Prostate gland (tissue), 2 donors: ENCODE measurements around the gene PTPN2.

Experiments
- POLR2A ChIP-seq: fragments of 450-650 bp; IDR thresholded peaks from one replicate; pipeline ENCODE4 v1.6.1; 2016; ENCODE audit warnings: antibody characterized with exemption, mild to moderate bottlenecking
- POLR2AphosphoS5 ChIP-seq: sonication (generic); formaldehyde crosslinking; IDR thresholded peaks from one replicate; pipeline ENCODE4 v1.6.1; 2017; ENCODE audit warnings: antibody characterized with exemption
- TF ChIP-seq, protein P1 (sequence below), 4 experiments: fragments of 200-600 bp in 2 of 4; fragments of 450-650 bp in 2 of 4; sonication (generic) in 2 of 4; IDR thresholded peaks; 1 replicate in 3 of 4; 2 replicates in 1 of 4; pipeline ENCODE4 v1.5.1; 2016 to 2019; ENCODE audit warnings: antibody characterized with exemption in 4 of 4, mild to moderate bottlenecking in 2 of 4, moderate library complexity in 2 of 4

DNA sequence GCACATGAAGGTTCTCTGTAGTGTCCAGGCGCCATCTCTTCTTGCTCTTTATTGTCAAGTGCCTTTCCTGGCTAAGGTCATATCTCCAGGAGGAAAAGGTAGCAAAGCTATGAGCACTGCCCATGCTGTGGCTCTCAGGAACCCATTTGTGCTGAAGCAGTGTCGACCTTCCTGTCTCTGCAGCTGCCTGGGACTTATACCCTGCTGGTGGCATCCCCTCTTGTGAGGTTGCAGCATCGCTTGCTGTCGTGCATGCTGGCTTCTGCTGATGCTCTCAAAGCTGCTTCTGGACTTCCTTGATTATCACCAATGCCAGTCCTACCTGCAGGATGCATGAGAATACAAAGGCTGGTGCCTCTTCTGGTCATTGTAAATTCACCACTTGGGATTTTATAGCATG is 22.1 kb upstream of the PTPN2 start:
- no peak for TF ChIP-seq POLR2A
- TF ChIP-seq, protein P1, sequence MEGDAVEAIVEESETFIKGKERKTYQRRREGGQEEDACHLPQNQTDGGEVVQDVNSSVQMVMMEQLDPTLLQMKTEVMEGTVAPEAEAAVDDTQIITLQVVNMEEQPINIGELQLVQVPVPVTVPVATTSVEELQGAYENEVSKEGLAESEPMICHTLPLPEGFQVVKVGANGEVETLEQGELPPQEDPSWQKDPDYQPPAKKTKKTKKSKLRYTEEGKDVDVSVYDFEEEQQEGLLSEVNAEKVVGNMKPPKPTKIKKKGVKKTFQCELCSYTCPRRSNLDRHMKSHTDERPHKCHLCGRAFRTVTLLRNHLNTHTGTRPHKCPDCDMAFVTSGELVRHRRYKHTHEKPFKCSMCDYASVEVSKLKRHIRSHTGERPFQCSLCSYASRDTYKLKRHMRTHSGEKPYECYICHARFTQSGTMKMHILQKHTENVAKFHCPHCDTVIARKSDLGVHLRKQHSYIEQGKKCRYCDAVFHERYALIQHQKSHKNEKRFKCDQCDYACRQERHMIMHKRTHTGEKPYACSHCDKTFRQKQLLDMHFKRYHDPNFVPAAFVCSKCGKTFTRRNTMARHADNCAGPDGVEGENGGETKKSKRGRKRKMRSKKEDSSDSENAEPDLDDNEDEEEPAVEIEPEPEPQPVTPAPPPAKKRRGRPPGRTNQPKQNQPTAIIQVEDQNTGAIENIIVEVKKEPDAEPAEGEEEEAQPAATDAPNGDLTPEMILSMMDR (IDR thresholded peaks at IDR 0.05) = no peak
- TF ChIP-seq POLR2AphosphoS5 = no peak
